ENCODE measurements around the gene TMEM201.

Gene TMEM201

GRCh38 chr1:9588551-9589143 lies at the start of gene TMEM201:
TSS of gene TMEM201 (plus strand) at chr1:9588911. CDS start at chr1:9588931, 20 bp downstream.
- Histone ChIP-seq H3K79me2 (ENCODE audit: insufficient read depth, low read length) (peaks cover 49% of the 10 kb centered on the region), H3K9ac (ENCODE audit: low read depth, low read length) (peak within 1 kb of the TSS; percentile 77), H3K4me2 (ENCODE audit: insufficient read depth, low read length) (peak within 1 kb of the TSS; percentile 96), H3K36me3 (ENCODE audit: insufficient read depth, low read length) (peaks cover 25% of the 10 kb centered on the region), H3K4me1 (ENCODE audit: insufficient read depth, low read length) (peaks cover 47% of the 10 kb centered on the region), H3K27ac (ENCODE audit: low read length) (peak within 1 kb of the TSS; percentile 78), H3K27me3 (ENCODE audit: insufficient read depth, low read length, poor library complexity) (no peaks in the 10 kb centered on the region), H4K20me1 (ENCODE audit: insufficient read depth, low read length) (peaks cover 45% of the 10 kb centered on the region), H3K9me3 (ENCODE audit: insufficient read depth, low read length, severe bottlenecking) (no peaks in the 10 kb centered on the region), H3K4me3 (ENCODE audit: low read depth in 1 of 2, low read length in 2 of 2) (peak within 1 kb of the TSS; percentile 81 to 87), H2AFZ (ENCODE audit: low read depth, low read length) (peak within 1 kb of the TSS; percentile 77)
- TF ChIP-seq CTCF (IDR thresholded peaks at IDR 0.05; ENCODE audit: borderline replicate concordance, extremely low read depth, low read length, poor library complexity, severe bottlenecking) (peak; percentile 80), EZH2 (IDR thresholded peaks at IDR 0.05; ENCODE audit: borderline replicate concordance, low read depth, low read length, severe bottlenecking) (no peak)
- DNase-seq: peak; percentile 94
- ATAC-seq (ENCODE audit: insufficient read depth, low read depth): peak; percentile 80

GRCh38 chr1:9539165-9539828 lies 49.4 kb upstream of the TMEM201 start, which contains the start of gene SLC25A33:
TSS of gene SLC25A33 (plus strand) at chr1:9539465. CDS start at chr1:9539692, 227 bp downstream.
- H3K79me2 ChIP-seq (ENCODE audit: insufficient read depth, low read length): peaks cover 50% of the 10 kb centered on the region
- peak; percentile 98 for ATAC-seq (ENCODE audit: insufficient read depth, low read depth)

GRCh38 chr1:9539829-9540550 lies 48.7 kb upstream of the TMEM201 start:
- Histone ChIP-seq H3K4me3 (ENCODE audit: low read depth in 1 of 2, low read length in 2 of 2) (peak overlapping the region; percentile 81 to 98), H3K27ac (ENCODE audit: low read length) (peak overlapping the region; percentile 80), H3K4me1 (ENCODE audit: insufficient read depth, low read length) (peaks cover 57% of the 10 kb centered on the region), H3K36me3 (ENCODE audit: insufficient read depth, low read length) (peaks cover 15% of the 10 kb centered on the region), H2AFZ (ENCODE audit: low read depth, low read length) (peak overlapping the region; percentile 69), H3K9me3 (ENCODE audit: insufficient read depth, low read length, severe bottlenecking) (no peaks in the 10 kb centered on the region), H4K20me1 (ENCODE audit: insufficient read depth, low read length) (peaks cover 46% of the 10 kb centered on the region), H3K4me2 (ENCODE audit: insufficient read depth, low read length) (peak overlapping the region; percentile 99), H3K79me2 (ENCODE audit: insufficient read depth, low read length) (peaks cover 57% of the 10 kb centered on the region), H3K9ac (ENCODE audit: low read depth, low read length) (peak overlapping the region; percentile 87), H3K27me3 (ENCODE audit: insufficient read depth, low read length, poor library complexity) (no peaks in the 10 kb centered on the region)
- ATAC-seq (ENCODE audit: insufficient read depth, low read depth): peak; percentile 63
- TF ChIP-seq EZH2 (IDR thresholded peaks at IDR 0.05; ENCODE audit: borderline replicate concordance, low read depth, low read length, severe bottlenecking) (no peak), CTCF (IDR thresholded peaks at IDR 0.05; ENCODE audit: borderline replicate concordance, extremely low read depth, low read length, poor library complexity, severe bottlenecking) (no peak)
- peak; percentile 67 for DNase-seq

More at GRCh38 chr1:9539165-9539828, 49.4 kb upstream of the TMEM201 start, which contains the start of gene SLC25A33:
- Histone ChIP-seq H4K20me1 (ENCODE audit: insufficient read depth, low read length) (peaks cover 39% of the 10 kb centered on the region), H3K9ac (ENCODE audit: low read depth, low read length) (peak within 1 kb of the TSS; percentile 87), H3K27me3 (ENCODE audit: insufficient read depth, low read length, poor library complexity) (no peaks in the 10 kb centered on the region), H3K9me3 (ENCODE audit: insufficient read depth, low read length, severe bottlenecking) (no peaks in the 10 kb centered on the region), H3K4me3 (ENCODE audit: low read depth in 1 of 2, low read length in 2 of 2) (peak within 1 kb of the TSS; percentile 81 to 98), H3K4me2 (ENCODE audit: insufficient read depth, low read length) (peak within 1 kb of the TSS; percentile 99), H3K27ac (ENCODE audit: low read length) (peak within 1 kb of the TSS; percentile 80), H2AFZ (ENCODE audit: low read depth, low read length) (peak within 1 kb of the TSS; percentile 69), H3K4me1 (ENCODE audit: insufficient read depth, low read length) (peaks cover 53% of the 10 kb centered on the region), H3K36me3 (ENCODE audit: insufficient read depth, low read length) (peaks cover 15% of the 10 kb centered on the region)
- DNase-seq: peak; percentile 98
- TF ChIP-seq CTCF (IDR thresholded peaks at IDR 0.05; ENCODE audit: borderline replicate concordance, extremely low read depth, low read length, poor library complexity, severe bottlenecking): no peak
- TF ChIP-seq EZH2 (IDR thresholded peaks at IDR 0.05; ENCODE audit: borderline replicate concordance, low read depth, low read length, severe bottlenecking): no peak

All from DND-41 (cell line).